ENCODE measurements around the gene WWOX.

DNA sequence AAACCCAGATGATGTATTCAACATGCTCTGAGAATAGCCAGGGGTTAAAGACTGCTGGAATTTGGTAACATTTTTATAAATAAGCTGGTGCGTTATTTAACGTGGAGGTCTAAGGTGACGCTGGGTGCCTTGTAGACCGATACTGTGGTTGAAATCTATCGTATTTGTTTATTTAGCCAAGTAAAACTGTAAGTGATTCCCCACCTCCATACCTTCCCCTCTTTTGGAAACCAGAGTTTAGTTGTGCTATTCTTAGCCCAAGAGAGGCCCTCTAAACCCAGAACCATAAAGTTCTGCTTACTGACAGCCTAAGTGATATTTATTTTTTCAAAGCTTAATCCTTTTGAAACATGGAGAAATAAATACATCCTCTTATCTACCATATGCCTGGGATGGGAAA, 744.5 kb downstream of the WWOX start:
- TF ChIP-seq RARB (CRISPR knock-in tag; IDR thresholded peaks at IDR 0.05) (no peak), ISL1 (CRISPR knock-in tag; IDR thresholded peaks at IDR 0.05) (no peak), PATZ1 (CRISPR knock-in tag; IDR thresholded peaks at IDR 0.05; ENCODE audit: borderline replicate concordance) (no peak)

All from SK-N-SH treated with all-trans-retinoic acid at 6 μM for 48 hours (cell line).